Heart right ventricle (tissue), 16 donors: Measurements from ENCODE around the gene ADAR. TPM values are rescaled to one million over a fixed set of nuclear protein-coding genes. Genes with fewer than 3 reads are reported as not detected.

Source experiments
- ATAC-seq, 8 donors: fragments of 200-7000 bp; cut with Tn5 transposase; one replicate each; pipeline ENCODE4 v1.9.1; 2020; ENCODE audit warnings: mild to moderate bottlenecking in 8 of 8, moderate library complexity in 8 of 8, moderate number of reproducible peaks in 1 of 8
- DNase-seq, 2 donors: peaks; one replicate each; pipeline ENCODE4 v3.0.0-alpha.2; 2020
- H3K27ac ChIP-seq, 10 donors: fragments of 200-600 bp; sonication (generic) in 2 of 10; one replicate each; pipeline versions ENCODE4 v1.5.0 to v1.8.0; 2020 to 2022; ENCODE audit warnings: mild to moderate bottlenecking in 3 of 10
- H3K27me3 ChIP-seq, 7 donors: fragments of 200-600 bp; one replicate each; pipeline ENCODE4 v1.8.0; 2021 to 2022; ENCODE audit warnings: mild to moderate bottlenecking in 2 of 7
- H3K36me3 ChIP-seq, 9 donors: fragments of 200-600 bp; sonication (generic) in 1 of 9; one replicate each; pipeline versions ENCODE4 v1.5.0 to v1.8.0; 2020 to 2022; ENCODE audit warnings: mild to moderate bottlenecking in 2 of 9
- H3K4me1 ChIP-seq, 9 donors: fragments of 200-600 bp; sonication (generic) in 1 of 9; one replicate each; pipeline versions ENCODE4 v1.5.0 to v1.8.0; 2020 to 2022; ENCODE audit warnings: mild to moderate bottlenecking in 4 of 9
- H3K4me3 ChIP-seq, 10 donors: fragments of 200-600 bp; sonication (generic) in 2 of 10; one replicate each; pipeline versions ENCODE4 v1.5.0 to v1.8.0; 2020 to 2022; ENCODE audit warnings: mild to moderate bottlenecking in 7 of 10, moderate library complexity in 2 of 10
- H3K9me3 ChIP-seq, 11 donors: fragments of 200-600 bp in 10 of 11; sonication (generic) in 2 of 11; one replicate each; pipeline versions ENCODE4 v1.5.0 to v1.8.0; 2013 to 2022; ENCODE audit warnings: mild to moderate bottlenecking in 2 of 11, control low read depth in 1 of 11, moderate library complexity in 1 of 11
- WGBS, 2 donors: extraction: QIAGEN DNeasy Blood & Tissue Kit; methylation state at CpG; one replicate each; pipeline ENCODE4 v1.1.7; 2013; ENCODE audit warnings: inconsistent platforms in 1 of 2; 5-methylcytosine and 5-hydroxymethylcytosine counted together
- intact Hi-C, 10 donors: fragments of 100-400 bp; cut with DNase I; formaldehyde crosslinking; loops; one replicate each; pipeline versions ENCODE4 v1.11.1 to v1.14.2; 2022
- polyA plus RNA-seq, 2 donors: library from polyadenylated mRNA; stranded (reverse); fragments of 200-250 nt; gene quantifications; one replicate each; pipeline ENCODE4 v1.2.3, GENCODE V29; 2013
- total RNA-seq, 10 donors: library from RNA; stranded (reverse); fragmentation: NEBNext Ultra II Directional in 3 of 10; extraction: Animal tissue kit (Norgen Biotek cat#: 25700) in 3 of 10; gene quantifications; one replicate each; pipeline versions ENCODE4 v1.2.1 to v1.2.4, GENCODE V29; 2021 to 2023
- TF ChIP-seq, protein P1 (sequence below), 9 donors: fragments of 200-600 bp; sonication (generic) in 2 of 9; IDR thresholded peaks; one replicate each; pipeline versions ENCODE4 v1.5.0 to v1.8.0; 2021 to 2022; ENCODE audit warnings: antibody characterized with exemption in 9 of 9, mild to moderate bottlenecking in 5 of 9, moderate library complexity in 1 of 9
- donor health status: Arrhythmogenic right ventricular cardiomyopathy.
- donor health status: ischemic (EF 13 %, LVEDD 7.1; RV severe dilation, severe dysfunction).
- donor health status: healthy with polysubstance abuse.
- donor health status: DM: no; HTN: yes; CAD: no.
- donor health status: DM: no; HTN: no; CAD: no.
- donor health status: ischemic (EF 25% LVEDD 6.9; RV normal size, moderate dysfunction).
- donor health status: ischemic (EF 25% LVEDD 5.7; RV mildly dilated, moderate dysfunction).
- donor health status: healthy.
- donor health status: DM: yes; HTN: yes; CAD: no.
- donor health status: Ischemic cardiomyopathy.
- donor health status: ischemic (EF 35%, LVEDD 5.7; RV mildly dilated, moderate dysfunction).
- donor health status: nonischemic (EF 11% LVEDD 7.7; RV severe dilation, severe dysfunction).
- donor health status: DM: yes; HTN: yes; CAD: no.
- donor health status: PGD.
- donor health status: ischemic (EF 29% LVEDD 5.4; RV normal size, mild dysfunction).
- donor health status: nonischemic (EF 23%, LVEDD 6.1; RV moderate dilation, normal function).

The ADAR gene
- total and polyA plus RNA-seq, 12 donors, result 15.4 to 103 (median 52.1) TPM

DNA sequence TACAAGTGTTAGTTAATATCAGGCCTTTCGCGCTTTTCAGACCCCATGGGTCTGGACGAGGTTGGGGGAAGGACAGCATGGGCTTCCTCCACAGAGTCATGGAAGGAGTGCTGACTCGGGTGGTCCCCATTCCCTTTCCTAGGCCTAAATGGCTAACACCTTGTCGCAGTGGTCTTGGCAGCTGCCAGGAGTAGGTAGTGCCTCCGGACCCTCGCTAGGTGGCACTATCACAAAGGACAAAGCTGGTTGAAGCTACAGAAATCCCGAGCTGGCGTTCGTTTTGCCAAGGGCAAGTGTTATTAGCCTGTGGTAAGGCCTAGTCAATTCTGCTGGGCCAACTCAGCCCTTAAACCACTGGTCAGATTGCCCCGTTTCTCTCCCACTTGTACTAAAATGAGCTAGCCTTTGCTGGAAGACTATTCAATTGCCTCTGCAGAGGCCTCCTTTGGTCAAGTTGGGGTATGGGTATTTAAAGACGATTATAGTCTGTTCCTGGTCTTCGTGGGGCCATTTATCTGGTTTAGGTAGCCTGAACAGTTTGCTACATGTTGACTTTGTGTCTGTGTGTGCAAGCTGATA is 48.4 kb downstream of the ADAR start:
- Histone ChIP-seq H3K4me3 (peak overlapping the region; percentile 5 to 95 (median 80)), H3K9me3 (no peaks in the 10 kb centered on the region), H3K27ac (peak overlapping the region; percentile 77 to 98 (median 92)), H3K4me1 (peaks cover 13 to 36% (median 27%) of the 10 kb centered on the region in 9 donors), H3K36me3 (peaks cover 0 to 13% (median 12%) of the 10 kb centered on the region in 9 donors), H3K27me3 (no peaks in the 10 kb centered on the region)
- ATAC-seq (peak; percentile 62 to 86 (median 74)), DNase-seq (peak; percentile 72 to 92)
- TF ChIP-seq, protein P1, sequence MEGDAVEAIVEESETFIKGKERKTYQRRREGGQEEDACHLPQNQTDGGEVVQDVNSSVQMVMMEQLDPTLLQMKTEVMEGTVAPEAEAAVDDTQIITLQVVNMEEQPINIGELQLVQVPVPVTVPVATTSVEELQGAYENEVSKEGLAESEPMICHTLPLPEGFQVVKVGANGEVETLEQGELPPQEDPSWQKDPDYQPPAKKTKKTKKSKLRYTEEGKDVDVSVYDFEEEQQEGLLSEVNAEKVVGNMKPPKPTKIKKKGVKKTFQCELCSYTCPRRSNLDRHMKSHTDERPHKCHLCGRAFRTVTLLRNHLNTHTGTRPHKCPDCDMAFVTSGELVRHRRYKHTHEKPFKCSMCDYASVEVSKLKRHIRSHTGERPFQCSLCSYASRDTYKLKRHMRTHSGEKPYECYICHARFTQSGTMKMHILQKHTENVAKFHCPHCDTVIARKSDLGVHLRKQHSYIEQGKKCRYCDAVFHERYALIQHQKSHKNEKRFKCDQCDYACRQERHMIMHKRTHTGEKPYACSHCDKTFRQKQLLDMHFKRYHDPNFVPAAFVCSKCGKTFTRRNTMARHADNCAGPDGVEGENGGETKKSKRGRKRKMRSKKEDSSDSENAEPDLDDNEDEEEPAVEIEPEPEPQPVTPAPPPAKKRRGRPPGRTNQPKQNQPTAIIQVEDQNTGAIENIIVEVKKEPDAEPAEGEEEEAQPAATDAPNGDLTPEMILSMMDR (IDR thresholded peaks at IDR 0.05), result peak; percentile 87 to 96 (median 93)
- 10 to 11% methylated on average over 13 of the region's 13 CpGs for WGBS, 2 donors
- intact Hi-C loops, result loop anchor here (2.0 to 10.0 kb wide), 15 partner anchors 38 to 525 kb away; partner anchors contain the start of genes PMVK (in 4 of the 10), ADAR (in 1 of the 10), AQP10 (in 1 of the 10) and ATP8B2 (in 1 of the 10)

- ATAC-seq (peak; percentile 96 to 98 (median 97)), DNase-seq (peak; percentile 98 to 99)
- intact Hi-C loops, result loop anchor here in 6 of 10 donors (2.0 to 10.0 kb wide), 8 partner anchors 48 to 526 kb away; partner anchors contain the start of genes PMVK (in 3 of the 6), ADAR (in 1 of the 6), AQP10 (in 1 of the 6) and ATP8B2 (in 1 of the 6)
- TF ChIP-seq, protein P1 (IDR thresholded peaks at IDR 0.05), result no peak
- Histone ChIP-seq H3K27me3 (no peaks in the 10 kb centered on the region), H3K4me1 (peaks cover 13 to 38% (median 27%) of the 10 kb centered on the region in 9 donors), H3K9me3 (no peaks in the 10 kb centered on the region), H3K27ac (peak overlapping the region; percentile 77 to 98 (median 92)), H3K4me3 (peak overlapping the region; percentile 5 to 95 (median 80)), H3K36me3 (peaks cover 0 to 20% (median 19%) of the 10 kb centered on the region in 9 donors)
- WGBS, 2 donors, result 1% methylated on average over 47 to 57 of the region's 57 CpGs
These were observed 49.1 kb downstream of the ADAR start for GRCh38 chr1:154558720-154559465.

- peaks cover 13 to 46% (median 32%) of the 10 kb centered on the region in 9 donors for H3K4me1 ChIP-seq
These were observed 49.9 kb downstream of the ADAR start, which contains the start of gene UBE2Q1 for GRCh38 chr1:154557939-154558719. TSS of gene UBE2Q1 (minus strand) at chr1:154558662. CDS start at chr1:154558553, 109 bp downstream.

More at GRCh38 chr1:154557939-154558719, 49.9 kb downstream of the ADAR start, which contains the start of gene UBE2Q1:
- ATAC-seq, result peak in 1 of 8 donors; percentile 1
- DNase-seq, result peak; percentile 50 to 65
- intact Hi-C loops, result loop anchor here in 6 of 10 donors (2.0 to 10.0 kb wide), 8 partner anchors 49 to 527 kb away; partner anchors contain the start of genes PMVK (in 3 of the 6), ADAR (in 1 of the 6), AQP10 (in 1 of the 6) and ATP8B2 (in 1 of the 6)
- WGBS, 2 donors, result 1% methylated on average over 35 to 67 of the region's 69 CpGs
- H3K36me3 ChIP-seq, result peaks cover 0 to 28% (median 25%) of the 10 kb centered on the region in 9 donors
- H3K27ac ChIP-seq, result peak within 1 kb of the TSS; percentile 77 to 98 (median 94)
- H3K4me3 ChIP-seq, result peak within 1 kb of the TSS; percentile 69 to 97 (median 93)
- TF ChIP-seq, protein P1 (IDR thresholded peaks at IDR 0.05), result no peak
- no peaks in the 10 kb centered on the region for H3K27me3 ChIP-seq
- no peaks in the 10 kb centered on the region for H3K9me3 ChIP-seq
